Measurements from ENCODE around the gene AHNAK.
"Not testable (repeated sequence)": the region's sequence is repeated elsewhere in the genome, so short reads cannot be mapped to it uniquely, and the experiment has no call there.

Gene AHNAK

GRCh38 chr11:62390237-62390636 is 156.4 kb downstream of the AHNAK start:
- in situ Hi-C loops (cut with HindIII; ENCODE audit: low pct_ligation_motif_present, low pct_unique_long_range_greater_than_20kb, low sequenced_read_pairs), result no loop called here
- DNase-seq, result no peak

- in situ Hi-C loops (cut with HindIII; ENCODE audit: low pct_ligation_motif_present, low pct_unique_long_range_greater_than_20kb, low sequenced_read_pairs), result no loop called here
- DNase-seq, result no peak
Measured at GRCh38 chr11:62388999-62389398, 157.6 kb downstream of the AHNAK start.

- in situ Hi-C loops (cut with HindIII; ENCODE audit: low pct_ligation_motif_present, low pct_unique_long_range_greater_than_20kb, low sequenced_read_pairs), result no loop called here
- DNase-seq, result no peak
Measured at GRCh38 chr11:62387381-62387780, 159.2 kb downstream of the AHNAK start.

GRCh38 chr11:62386083-62386482 is 160.5 kb downstream of the AHNAK start:
- in situ Hi-C loops (cut with HindIII; ENCODE audit: low pct_ligation_motif_present, low pct_unique_long_range_greater_than_20kb, low sequenced_read_pairs); DNase-seq: not testable (repeated sequence)

GRCh38 chr11:62383822-62384221 is 162.8 kb downstream of the AHNAK start:
- DNase-seq, result no peak

More at GRCh38 chr11:62383822-62384221, 162.8 kb downstream of the AHNAK start:
- in situ Hi-C loops (cut with HindIII; ENCODE audit: low pct_ligation_motif_present, low pct_unique_long_range_greater_than_20kb, low sequenced_read_pairs), result no loop called here
